Measurements from ENCODE around the gene ALPK1.

Gene ALPK1

GRCh38 chr4:112270051-112270450 is 27.1 kb upstream of the ALPK1 start:
- no peak overlapping the region for H3K4me2 ChIP-seq (ENCODE audit: insufficient read depth, low read length)
- H3K27me3 ChIP-seq (ENCODE audit: insufficient read depth, low read length, poor library complexity): no peaks in the 10 kb centered on the region
- H3K36me3 ChIP-seq (ENCODE audit: insufficient read depth, low read length): peaks cover 32% of the 10 kb centered on the region
- no peak overlapping the region for H2AFZ ChIP-seq (ENCODE audit: low read depth, low read length)
- H3K4me1 ChIP-seq (ENCODE audit: insufficient read depth, low read length): no peaks in the 10 kb centered on the region
- 0 out of 2 replicates have a peak, but pooled peaks cover 1% of the 10 kb centered on the region for H4K20me1 ChIP-seq (ENCODE audit: insufficient read depth, low read length)
- H3K79me2 ChIP-seq (ENCODE audit: insufficient read depth, low read length): no peaks in the 10 kb centered on the region
- DNase-seq (no peak), ATAC-seq (ENCODE audit: insufficient read depth, low read depth) (no peak)
- no peak overlapping the region for H3K4me3 ChIP-seq (ENCODE audit: low read depth in 1 of 2, low read length in 2 of 2)
- TF ChIP-seq CTCF (IDR thresholded peaks at IDR 0.05; ENCODE audit: borderline replicate concordance, extremely low read depth, low read length, poor library complexity, severe bottlenecking) (no peak), EZH2 (IDR thresholded peaks at IDR 0.05; ENCODE audit: borderline replicate concordance, low read depth, low read length, severe bottlenecking) (no peak)
- H3K9ac ChIP-seq (ENCODE audit: low read depth, low read length): no peak overlapping the region
- H3K27ac ChIP-seq (ENCODE audit: low read length): no peak overlapping the region
- no peaks in the 10 kb centered on the region for H3K9me3 ChIP-seq (ENCODE audit: insufficient read depth, low read length, severe bottlenecking)

- no peak overlapping the region for H2AFZ ChIP-seq (ENCODE audit: low read depth, low read length)
- no peak overlapping the region for H3K9ac ChIP-seq (ENCODE audit: low read depth, low read length)
- no peaks in the 10 kb centered on the region for H3K79me2 ChIP-seq (ENCODE audit: insufficient read depth, low read length)
- H3K27ac ChIP-seq (ENCODE audit: low read length): no peak overlapping the region
- 0 out of 2 replicates have a peak, but pooled peaks cover 3% of the 10 kb centered on the region for H4K20me1 ChIP-seq (ENCODE audit: insufficient read depth, low read length)
- ATAC-seq (ENCODE audit: insufficient read depth, low read depth) (no peak), DNase-seq (no peak)
- no peak overlapping the region for H3K4me3 ChIP-seq (ENCODE audit: low read depth in 1 of 2, low read length in 2 of 2)
- H3K27me3 ChIP-seq (ENCODE audit: insufficient read depth, low read length, poor library complexity): no peaks in the 10 kb centered on the region
- TF ChIP-seq EZH2 (IDR thresholded peaks at IDR 0.05; ENCODE audit: borderline replicate concordance, low read depth, low read length, severe bottlenecking) (no peak), CTCF (IDR thresholded peaks at IDR 0.05; ENCODE audit: borderline replicate concordance, extremely low read depth, low read length, poor library complexity, severe bottlenecking) (no peak)
- no peaks in the 10 kb centered on the region for H3K4me1 ChIP-seq (ENCODE audit: insufficient read depth, low read length)
- H3K36me3 ChIP-seq (ENCODE audit: insufficient read depth, low read length): peaks cover 32% of the 10 kb centered on the region
- no peaks in the 10 kb centered on the region for H3K9me3 ChIP-seq (ENCODE audit: insufficient read depth, low read length, severe bottlenecking)
- no peak overlapping the region for H3K4me2 ChIP-seq (ENCODE audit: insufficient read depth, low read length)
These were observed 26.3 kb upstream of the ALPK1 start for GRCh38 chr4:112270640-112271421.

- TF ChIP-seq EZH2 (IDR thresholded peaks at IDR 0.05; ENCODE audit: borderline replicate concordance, low read depth, low read length, severe bottlenecking) (no peak), CTCF (IDR thresholded peaks at IDR 0.05; ENCODE audit: borderline replicate concordance, extremely low read depth, low read length, poor library complexity, severe bottlenecking) (no peak)
- Histone ChIP-seq H3K4me3 (ENCODE audit: low read depth in 1 of 2, low read length in 2 of 2) (no peak overlapping the region), H3K27me3 (ENCODE audit: insufficient read depth, low read length, poor library complexity) (no peaks in the 10 kb centered on the region), H4K20me1 (ENCODE audit: insufficient read depth, low read length) (peaks cover 9% of the 10 kb centered on the region), H2AFZ (ENCODE audit: low read depth, low read length) (no peak overlapping the region), H3K9ac (ENCODE audit: low read depth, low read length) (no peak overlapping the region), H3K36me3 (ENCODE audit: insufficient read depth, low read length) (peaks cover 38% of the 10 kb centered on the region), H3K4me2 (ENCODE audit: insufficient read depth, low read length) (no peak overlapping the region), H3K79me2 (ENCODE audit: insufficient read depth, low read length) (peaks cover 8% of the 10 kb centered on the region), H3K27ac (ENCODE audit: low read length) (no peak overlapping the region), H3K9me3 (ENCODE audit: insufficient read depth, low read length, severe bottlenecking) (no peaks in the 10 kb centered on the region), H3K4me1 (ENCODE audit: insufficient read depth, low read length) (no peaks in the 10 kb centered on the region)
- ATAC-seq (ENCODE audit: insufficient read depth, low read depth) (no peak), DNase-seq (no peak)
These were observed 24.9 kb upstream of the ALPK1 start for GRCh38 chr4:112272292-112272691.
